ENCODE data around the gene MEIOC.

The MEIOC gene

DNA sequence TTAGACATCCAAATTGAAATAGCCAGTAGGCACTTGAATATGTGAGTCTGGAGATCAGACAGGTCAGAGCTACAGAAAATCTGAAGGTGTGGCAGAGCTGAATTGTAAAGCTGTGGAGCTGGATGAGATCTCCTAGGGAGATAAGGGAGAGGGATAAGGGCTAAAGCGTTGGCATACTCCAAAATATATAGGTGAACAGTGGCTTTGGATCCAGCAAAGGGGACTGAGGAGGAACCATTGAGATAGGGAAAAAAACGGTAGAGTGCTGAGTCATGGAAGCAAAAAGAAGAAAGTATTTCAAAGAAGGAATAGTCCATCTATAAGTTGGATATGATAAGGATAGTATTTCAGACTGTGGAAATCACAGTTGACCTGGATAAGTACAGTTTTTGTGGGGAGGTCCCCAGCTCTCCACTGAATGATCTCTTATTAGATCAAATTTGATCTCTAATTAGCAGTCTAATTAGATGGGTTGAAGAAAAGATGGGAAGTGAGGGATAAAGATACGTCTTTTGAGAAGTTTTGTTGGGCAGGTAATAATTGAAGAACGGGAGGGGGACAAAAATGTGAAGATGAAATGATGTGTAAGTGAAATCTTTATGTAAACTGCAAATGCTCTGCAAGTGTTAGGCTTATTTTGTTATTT, 51.6 kb downstream of the MEIOC start:
- H3K27me3 Mint-ChIP-seq (ENCODE audit: low read depth), result peaks cover 7% of the 10 kb centered on the region
- peaks cover 2% of the 10 kb centered on the region for H3K36me3 Mint-ChIP-seq (ENCODE audit: low read depth)
- H3K9me3 Mint-ChIP-seq, result no peaks in the 10 kb centered on the region
- no peak overlapping the region for H3K4me3 Mint-ChIP-seq
- no peak for DNase-seq (ENCODE audit: low spot score)
- H3K27ac Mint-ChIP-seq, result no peak overlapping the region
- H3K4me1 Mint-ChIP-seq (ENCODE audit: low read depth), result peaks cover 5% of the 10 kb centered on the region

DNA sequence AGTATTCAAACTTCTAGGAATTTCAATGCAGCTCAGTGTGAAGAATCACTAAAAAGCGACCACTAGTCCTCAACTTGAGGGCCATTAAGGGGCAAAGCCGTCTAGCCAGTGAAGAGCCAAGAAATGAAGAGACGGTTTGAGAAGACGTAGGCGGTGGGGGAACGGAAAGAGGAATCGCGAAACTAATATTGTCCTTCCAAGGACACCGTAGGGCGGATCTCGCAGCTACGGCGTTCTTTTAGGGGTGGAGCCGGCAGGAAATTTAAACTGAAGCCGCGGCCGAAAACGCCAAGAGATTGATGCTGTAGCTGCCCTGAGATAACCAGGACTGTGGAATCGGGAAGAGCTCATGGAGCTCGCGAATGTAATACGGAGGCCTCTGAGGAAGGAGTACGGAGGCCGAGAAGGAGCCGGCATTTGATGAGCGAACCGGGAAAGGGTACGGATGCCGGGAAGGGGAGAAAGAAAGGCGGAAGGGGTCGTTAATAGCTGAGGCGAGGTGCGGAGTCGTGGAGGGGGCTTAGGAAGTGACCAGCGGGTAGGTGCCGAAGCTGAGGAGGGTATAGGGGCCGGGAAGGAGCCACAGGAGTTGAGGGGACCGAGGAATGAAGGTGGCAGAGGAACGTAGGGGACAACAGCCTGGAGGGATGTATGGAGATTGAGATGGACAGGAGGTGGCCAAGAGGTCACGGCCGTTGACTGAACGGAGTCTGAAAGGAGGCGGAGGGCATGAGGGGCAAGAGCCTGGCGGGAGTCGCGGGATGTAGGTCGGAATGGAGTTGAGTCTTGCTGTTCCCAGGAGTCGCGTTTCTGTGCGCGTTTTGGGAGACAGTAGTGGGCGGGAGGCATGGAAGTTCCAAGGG, 52.4 kb downstream of the MEIOC start, which contains the start of gene DBF4B:
Gene DBF4B (plus strand): TSS at position 265 of the 863 bp plus-strand sequence. CDS start 156 bp downstream, at position 421.
- peak; percentile 83 for DNase-seq (ENCODE audit: low spot score)
- Mint-ChIP-seq H3K4me3 (no peak within 1 kb of the TSS), H3K9me3 (no peaks in the 10 kb centered on the region), H3K4me1 (ENCODE audit: low read depth) (peaks cover 5% of the 10 kb centered on the region), H3K27me3 (ENCODE audit: low read depth) (peaks cover 7% of the 10 kb centered on the region), H3K27ac (no peak within 1 kb of the TSS), H3K36me3 (ENCODE audit: low read depth) (peaks cover 2% of the 10 kb centered on the region)

DNA sequence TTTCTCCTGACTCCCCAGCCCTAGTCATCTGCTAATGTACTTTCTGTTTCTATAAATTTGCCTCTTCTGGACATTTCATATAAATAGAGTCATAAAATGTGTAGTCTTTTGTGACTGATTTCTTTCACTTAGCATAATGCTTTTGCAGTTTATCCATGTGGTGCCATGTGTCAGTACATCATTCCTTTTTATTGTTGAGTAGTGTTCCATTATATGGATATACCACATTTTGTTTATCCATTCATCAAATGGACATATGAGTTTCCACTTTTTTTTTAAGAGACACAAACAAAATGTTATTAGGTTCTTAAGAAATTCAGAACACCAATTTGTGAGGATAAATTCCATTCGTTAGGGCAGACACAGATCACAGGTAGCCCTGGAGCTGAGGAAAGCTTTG, 63.2 kb downstream of the MEIOC start:
- Mint-ChIP-seq H3K4me3 (no peak overlapping the region), H3K27me3 (ENCODE audit: low read depth) (no peaks in the 10 kb centered on the region), H3K36me3 (ENCODE audit: low read depth) (peaks cover 20% of the 10 kb centered on the region), H3K27ac (no peak overlapping the region), H3K9me3 (no peaks in the 10 kb centered on the region), H3K4me1 (ENCODE audit: low read depth) (no peaks in the 10 kb centered on the region)
- no peak for DNase-seq (ENCODE audit: low spot score)

DNA sequence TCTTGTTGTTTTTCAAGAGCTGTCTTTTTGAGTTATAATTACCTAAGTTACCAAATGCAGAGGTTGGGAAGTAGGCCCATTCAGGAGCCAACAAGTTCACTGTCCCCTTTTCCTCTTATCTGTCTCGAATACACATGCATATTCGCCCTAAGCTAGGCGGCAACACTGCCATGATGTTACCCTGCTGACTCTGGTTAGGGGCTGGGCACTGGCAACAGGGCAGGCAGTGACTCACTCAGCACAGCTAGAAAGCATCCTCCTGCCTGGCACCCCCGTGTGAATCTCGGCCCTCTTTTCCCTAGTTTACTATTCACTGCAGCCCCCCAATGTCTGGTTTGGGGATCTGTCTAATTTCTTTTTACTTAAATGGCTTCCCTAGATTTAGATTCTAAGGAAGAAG, 66.0 kb downstream of the MEIOC start:
- H3K36me3 Mint-ChIP-seq (ENCODE audit: low read depth), result peaks cover 17% of the 10 kb centered on the region
- DNase-seq (ENCODE audit: low spot score), result no peak
- no peak overlapping the region for H3K4me3 Mint-ChIP-seq
- no peaks in the 10 kb centered on the region for H3K27me3 Mint-ChIP-seq (ENCODE audit: low read depth)
- no peaks in the 10 kb centered on the region for H3K9me3 Mint-ChIP-seq
- no peak overlapping the region for H3K27ac Mint-ChIP-seq
- no peaks in the 10 kb centered on the region for H3K4me1 Mint-ChIP-seq (ENCODE audit: low read depth)
